ENCODE measurements around the gene FCRL2.

- TF ChIP-seq FOXM1 (IDR thresholded peaks at IDR 0.05; ENCODE audit: borderline replicate concordance, low read depth) (no peak), CEBPB (IDR thresholded peaks at IDR 0.05) (no peak), REST (IDR thresholded peaks at IDR 0.05; ENCODE audit: low read depth) (no peak)
Measured at GRCh38 chr1:157785248-157785647, 8.3 kb upstream of the FCRL2 start.
